ENCODE results near the gene COPB2.

COPB2 gene

DNA sequence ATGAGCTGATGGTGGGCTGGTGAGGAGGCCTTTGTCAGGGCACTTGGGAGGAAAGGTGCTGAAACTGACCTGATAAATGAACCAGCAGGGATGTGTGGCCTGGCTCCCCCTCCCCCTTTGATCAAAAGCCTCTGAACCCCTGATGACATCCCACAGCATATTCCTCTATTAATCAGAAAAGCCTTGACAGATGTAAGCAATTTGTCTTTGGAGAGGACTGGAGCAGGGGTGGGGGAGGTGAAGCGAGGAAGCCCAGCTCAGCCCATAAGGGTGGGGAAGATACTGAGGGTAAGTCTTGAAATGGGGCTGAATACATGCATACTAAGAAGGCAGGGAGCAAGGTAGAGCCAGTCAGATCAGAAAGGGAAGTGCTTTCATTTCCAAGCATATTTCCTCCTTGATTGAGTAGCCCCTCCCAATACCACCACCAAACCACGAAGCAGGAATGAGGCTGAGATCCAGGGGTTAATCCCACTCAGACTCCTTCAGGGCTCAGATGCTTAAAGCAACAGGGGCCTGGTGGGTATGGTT is 80.3 kb downstream of the COPB2 start:
- FAIRE-seq, result no peak
- DNase-seq (ENCODE audit: low spot score), result no peak

DNA sequence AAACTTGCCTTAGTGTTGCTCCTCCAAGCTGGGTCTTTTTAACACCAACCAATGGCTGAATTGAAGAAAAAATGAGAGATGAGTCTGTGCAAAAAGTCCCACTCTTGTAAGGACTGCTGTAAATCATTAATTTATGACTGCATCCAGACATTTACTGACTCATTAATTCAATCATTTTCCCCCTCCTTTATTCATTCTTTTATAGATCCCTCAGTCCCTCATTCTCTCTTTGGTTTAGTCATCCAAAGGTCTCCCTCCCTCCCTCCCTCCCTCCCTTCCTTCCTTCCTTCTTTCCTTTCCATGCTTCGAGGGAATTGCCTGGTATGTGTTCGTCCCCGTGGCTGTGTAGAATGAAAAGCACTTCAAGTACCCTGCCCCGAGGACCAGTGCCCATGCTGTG is 80.9 kb downstream of the COPB2 start:
- no peak for FAIRE-seq
- no peak for DNase-seq (ENCODE audit: low spot score)

DNA sequence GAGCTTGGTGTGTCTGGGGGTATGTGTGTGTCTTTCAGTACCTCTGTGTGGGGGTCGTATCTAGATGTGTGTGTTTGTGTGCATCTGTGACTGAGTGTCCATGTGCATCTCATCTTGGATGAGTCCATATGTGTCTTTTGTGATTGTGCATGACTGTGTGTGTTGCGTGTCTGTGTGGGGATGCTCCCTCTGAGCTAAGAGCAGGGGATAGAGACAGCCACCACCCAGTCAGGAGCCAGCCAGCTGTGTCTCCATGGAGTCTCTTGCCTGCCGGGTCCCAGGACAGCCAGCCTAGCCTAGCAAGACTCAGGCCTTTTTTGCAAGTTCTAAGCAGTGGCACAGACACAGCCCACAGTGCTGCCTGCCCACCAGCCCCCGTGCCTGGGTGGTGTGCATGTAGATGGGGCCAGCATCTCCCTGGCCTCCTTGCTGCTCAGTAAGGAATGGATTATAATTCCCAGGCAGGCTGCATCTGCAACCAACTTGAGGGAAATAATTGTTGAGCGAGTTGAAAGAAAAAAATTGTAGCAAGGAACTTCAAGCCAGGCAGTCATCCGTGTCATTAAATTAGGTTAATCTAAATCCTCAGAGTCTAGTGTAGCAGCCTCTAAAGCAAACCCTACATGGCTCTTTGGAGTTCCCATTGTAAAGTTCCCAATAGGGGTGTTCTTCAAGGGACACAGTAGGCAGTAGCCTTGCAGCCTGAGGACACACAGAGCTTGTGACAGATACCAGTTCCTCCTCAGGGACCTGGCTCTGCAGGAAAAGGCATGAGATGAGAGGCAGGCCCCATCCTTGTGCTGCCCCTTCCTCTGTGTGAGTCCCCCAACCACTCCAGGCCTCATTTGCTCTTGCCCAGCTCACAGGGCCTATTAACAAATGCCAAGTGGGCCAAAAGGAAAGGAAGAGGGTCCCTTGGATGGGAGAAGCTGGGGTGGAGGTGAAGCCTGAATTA is 81.6 kb downstream of the COPB2 start:
- DNase-seq (ENCODE audit: low spot score), result no peak
- no peak for FAIRE-seq
